ENCODE data around the gene PRDM16.

GRCh38 chr1:3181956-3182355 lies 113.0 kb downstream of the PRDM16 start:
- TF ChIP-seq CTCF (IDR thresholded peaks at IDR 0.05 in 2 of 3, conservative IDR thresholded peaks at IDR 0.05 in 1 of 3; ENCODE audit: borderline replicate concordance in 1 of 3, insufficient read depth in 1 of 3, low read depth in 2 of 3, low read length in 2 of 3) (no peak), EZH2phosphoT487 (IDR thresholded peaks at IDR 0.05; ENCODE audit: borderline replicate concordance) (no peak), REST (IDR thresholded peaks at IDR 0.05; ENCODE audit: low read depth) (no peak), POLR2A (IDR thresholded peaks at IDR 0.05; ENCODE audit: borderline replicate concordance, extremely low read depth, insufficient read depth, insufficient read length) (no peak)
